Effector CD8-positive, alpha-beta T cell (primary cell): ENCODE results near the gene TNIP2.
A peak's percentile ranks its signal among the peaks of the same experiment; 100 is the strongest.
"Not testable (repeated sequence)": the region's sequence is repeated elsewhere in the genome, so short reads cannot be mapped to it uniquely, and the experiment has no call there.

Experiments
- DNase-seq: peaks from one replicate; lab custom pipeline; 2025; lab: John Stamatoyannopoulos, UW

TNIP2 gene

GRCh38 chr4:2794486-2795299 lies 38.6 kb upstream of the TNIP2 start:
- no peak for DNase-seq

GRCh38 chr4:2793586-2794485 lies 37.7 kb upstream of the TNIP2 start:
- no peak for DNase-seq

- peak; percentile 61 for DNase-seq
Observed at GRCh38 chr4:2792711-2793585, 36.8 kb upstream of the TNIP2 start, which contains the start of gene SH3BP2. SH3BP2 (plus strand) TSS chr4:2793085; CDS start chr4:2820618, 27,533 bp downstream.

GRCh38 chr4:2792396-2792710 lies 36.2 kb upstream of the TNIP2 start:
- DNase-seq: no peak

GRCh38 chr4:2791518-2792395 lies 35.6 kb upstream of the TNIP2 start:
- DNase-seq: no peak

- DNase-seq: no peak
Observed at GRCh38 chr4:2790583-2791517, 34.7 kb upstream of the TNIP2 start.

GRCh38 chr4:2789793-2790582 lies 33.9 kb upstream of the TNIP2 start:
- DNase-seq: no peak

GRCh38 chr4:2789351-2789750 lies 33.2 kb upstream of the TNIP2 start:
- DNase-seq: no peak

GRCh38 chr4:2788532-2789103 lies 32.5 kb upstream of the TNIP2 start:
- no peak for DNase-seq

- no peak for DNase-seq
Observed at GRCh38 chr4:2788101-2788500, 32.0 kb upstream of the TNIP2 start.

- peak; percentile 22 for DNase-seq
Observed at GRCh38 chr4:2787230-2788100, 31.3 kb upstream of the TNIP2 start.

- DNase-seq: no peak
Observed at GRCh38 chr4:2786794-2787229, 30.7 kb upstream of the TNIP2 start.

- peak; percentile 62 for DNase-seq
Observed at GRCh38 chr4:2786152-2786671, 30.1 kb upstream of the TNIP2 start.

- DNase-seq: no peak
Observed at GRCh38 chr4:2785613-2786012, 29.5 kb upstream of the TNIP2 start.

GRCh38 chr4:2783790-2784189 lies 27.7 kb upstream of the TNIP2 start:
- DNase-seq: no peak

GRCh38 chr4:2781911-2782310 lies 25.8 kb upstream of the TNIP2 start:
- DNase-seq: no peak

- DNase-seq: not testable (repeated sequence)
Observed at GRCh38 chr4:2780643-2781042, 24.5 kb upstream of the TNIP2 start.
